Gastroesophageal sphincter (tissue), 3 donors: ENCODE results near the gene DDX17.

Experiments
- CTCF ChIP-seq, 4 experiments: fragments of 200-600 bp in 2 of 4; fragments of 450-650 bp in 2 of 4; sonication (generic) in 1 of 4; IDR thresholded peaks; one replicate each; pipeline ENCODE4 v1.5.1; 2017 to 2019; ENCODE audit warnings: antibody characterized with exemption in 4 of 4, mild to moderate bottlenecking in 2 of 4, moderate library complexity in 2 of 4
- EP300 ChIP-seq: sonication (generic); formaldehyde crosslinking; IDR thresholded peaks from one replicate; pipeline ENCODE4 v1.6.1; 2017; ENCODE audit warnings: antibody characterized with exemption, mild to moderate bottlenecking
- POLR2A ChIP-seq, 2 donors: fragments of 450-650 bp; IDR thresholded peaks; one replicate each; pipeline ENCODE4 v1.6.1; 2017; ENCODE audit warnings: antibody characterized with exemption in 2 of 2, mild to moderate bottlenecking in 2 of 2, moderate library complexity in 1 of 2
- POLR2AphosphoS5 ChIP-seq: sonication (generic); formaldehyde crosslinking; IDR thresholded peaks from one replicate; pipeline ENCODE4 v1.6.1; 2017; ENCODE audit warnings: antibody characterized with exemption

- no peak for TF ChIP-seq POLR2A (IDR thresholded peaks at IDR 0.05)
- no peak for TF ChIP-seq CTCF (IDR thresholded peaks at IDR 0.05)
- TF ChIP-seq POLR2AphosphoS5, result no peak
- no peak for TF ChIP-seq EP300
Measured at GRCh38 chr22:38441620-38442287, 64.4 kb downstream of the DDX17 start.
